ENCODE measurements around the gene FBXO41.
A peak's percentile ranks its signal among the peaks of the same experiment; 100 is the strongest.

The FBXO41 gene

GRCh38 chr2:73290049-73290839 lies 6.0 kb upstream of the FBXO41 start:
- DNase-seq (ENCODE audit: low read depth): peak; percentile 39

- DNase-seq (ENCODE audit: low read depth): no peak
Observed at GRCh38 chr2:73289304-73289703, 5.0 kb upstream of the FBXO41 start.

- no peak for DNase-seq (ENCODE audit: low read depth)
Observed at GRCh38 chr2:73286134-73286655, 1.9 kb upstream of the FBXO41 start.

- DNase-seq (ENCODE audit: low read depth): no peak
Observed at GRCh38 chr2:73285159-73285739, 971 bp upstream of the FBXO41 start.

- DNase-seq (ENCODE audit: low read depth): no peak
Observed at GRCh38 chr2:73283545-73284295, 558 bp downstream of the FBXO41 start.

GRCh38 chr2:73282924-73283544 lies 1.2 kb downstream of the FBXO41 start:
- no peak for DNase-seq (ENCODE audit: low read depth)

GRCh38 chr2:73281244-73281643 lies 3.0 kb downstream of the FBXO41 start:
- no peak for DNase-seq (ENCODE audit: low read depth)

- DNase-seq (ENCODE audit: low read depth): no peak
Observed at GRCh38 chr2:73279852-73280251, 4.4 kb downstream of the FBXO41 start.

GRCh38 chr2:73272270-73272669 lies 12.0 kb downstream of the FBXO41 start:
- no peak for DNase-seq (ENCODE audit: low read depth)

GRCh38 chr2:73269686-73270465 lies 14.4 kb downstream of the FBXO41 start:
- no peak for DNase-seq (ENCODE audit: low read depth)

GRCh38 chr2:73268830-73269685 lies 15.2 kb downstream of the FBXO41 start:
- peak; percentile 61 for DNase-seq (ENCODE audit: low read depth)

GRCh38 chr2:73268366-73268829 lies 15.9 kb downstream of the FBXO41 start:
- DNase-seq (ENCODE audit: low read depth): no peak

GRCh38 chr2:73267008-73267407 lies 17.3 kb downstream of the FBXO41 start:
- no peak for DNase-seq (ENCODE audit: low read depth)

- no peak for DNase-seq (ENCODE audit: low read depth)
Observed at GRCh38 chr2:73266061-73266901, 18.0 kb downstream of the FBXO41 start.

GRCh38 chr2:73265298-73266060 lies 18.8 kb downstream of the FBXO41 start:
- DNase-seq (ENCODE audit: low read depth): no peak

GRCh38 chr2:73264783-73265182 lies 19.5 kb downstream of the FBXO41 start:
- DNase-seq (ENCODE audit: low read depth): no peak

GRCh38 chr2:73264332-73264606 lies 20.0 kb downstream of the FBXO41 start:
- DNase-seq (ENCODE audit: low read depth): no peak

- no peak for DNase-seq (ENCODE audit: low read depth)
Observed at GRCh38 chr2:73263540-73264331, 20.5 kb downstream of the FBXO41 start.

All from activated gamma-delta T cell treated with anti-CD3 and anti-CD28 coated beads, Interleukin-2, amount 50 U/mL, for 16 hours (primary cell).